GM15510 (cell line): ENCODE measurements around the gene LIN28B.

Experiments used
- POLR2A ChIP-seq: IDR thresholded peaks from 3 replicates; pipeline ENCODE4 v1.6.1; 2011; ENCODE audit warnings: borderline replicate concordance; ENCODE audit not compliant: insufficient read length; ENCODE audit errors: extremely low read depth

The LIN28B gene

DNA sequence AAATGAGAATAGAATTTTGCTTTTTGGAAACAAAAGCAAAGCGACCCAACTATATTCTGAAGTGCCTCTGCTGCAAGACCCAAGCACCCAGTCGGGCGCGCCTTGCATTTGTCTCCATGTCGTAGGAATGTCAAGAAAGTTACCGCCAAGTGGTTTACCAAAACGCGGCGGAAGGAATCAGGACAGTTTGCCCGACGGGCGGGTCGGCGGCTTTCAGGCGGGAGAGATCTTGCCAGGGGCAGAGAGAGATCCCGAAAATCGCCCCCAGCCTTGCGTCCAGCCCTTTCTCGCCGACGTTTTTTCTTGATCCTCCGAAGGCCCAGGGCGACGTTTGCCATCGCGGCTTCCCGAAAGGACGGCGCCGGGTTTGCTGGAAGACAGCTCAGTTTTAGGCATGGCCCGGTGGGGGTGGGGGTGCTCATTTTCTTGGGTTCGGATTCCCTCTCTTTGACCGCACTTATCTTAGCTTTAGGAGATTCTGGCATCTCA is 4.0 kb upstream of the LIN28B start:
- TF ChIP-seq POLR2A = no peak

DNA sequence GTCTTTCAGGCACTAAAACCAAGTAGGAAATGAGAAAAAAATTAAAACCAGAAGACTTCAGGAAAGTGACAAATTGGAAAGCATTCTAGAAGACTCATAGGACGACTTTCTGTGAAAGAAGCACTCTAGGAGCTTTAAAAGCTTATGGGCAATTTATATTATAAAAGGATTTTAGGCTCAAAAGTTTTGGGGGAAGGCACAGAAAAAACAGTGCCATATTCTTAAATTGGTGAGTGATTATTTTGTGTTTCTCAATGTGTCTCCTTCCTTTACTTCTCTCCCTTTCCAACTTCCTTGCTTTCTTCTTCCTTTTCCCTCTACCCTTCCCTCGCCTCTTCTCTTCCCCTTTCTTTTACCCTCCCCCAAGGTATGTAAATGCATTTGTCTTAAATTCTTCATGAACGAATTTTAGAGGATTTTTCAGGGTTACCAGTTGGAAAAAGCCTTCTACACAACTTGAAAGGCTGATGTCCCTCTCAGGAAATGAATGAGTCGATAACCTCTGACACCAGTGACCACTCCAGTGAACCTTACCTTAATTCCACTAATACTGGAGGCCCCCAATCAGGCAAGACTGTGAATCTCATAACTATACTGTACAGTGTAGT is 2.6 kb upstream of the LIN28B start:
- no peak for TF ChIP-seq POLR2A

DNA sequence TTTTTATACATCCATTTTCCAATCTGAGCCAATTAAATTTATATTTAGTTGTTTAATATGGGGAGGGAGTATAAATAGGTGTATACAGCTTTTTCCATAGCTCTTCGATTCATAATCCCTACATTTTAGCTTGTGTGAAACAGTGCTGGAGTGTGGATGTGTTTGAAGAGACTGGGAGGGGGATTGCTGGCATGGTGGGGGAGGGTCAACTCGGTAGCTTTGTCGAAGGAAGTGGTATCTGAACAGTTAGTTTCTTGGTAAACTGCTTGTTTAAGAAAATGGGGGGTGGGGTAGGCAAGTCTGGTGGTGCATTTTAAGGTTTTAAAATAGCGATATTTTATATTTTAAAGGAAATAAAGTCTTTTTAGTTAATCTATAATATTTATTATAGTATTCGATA is 1.4 kb upstream of the LIN28B start:
- TF ChIP-seq POLR2A = no peak

DNA sequence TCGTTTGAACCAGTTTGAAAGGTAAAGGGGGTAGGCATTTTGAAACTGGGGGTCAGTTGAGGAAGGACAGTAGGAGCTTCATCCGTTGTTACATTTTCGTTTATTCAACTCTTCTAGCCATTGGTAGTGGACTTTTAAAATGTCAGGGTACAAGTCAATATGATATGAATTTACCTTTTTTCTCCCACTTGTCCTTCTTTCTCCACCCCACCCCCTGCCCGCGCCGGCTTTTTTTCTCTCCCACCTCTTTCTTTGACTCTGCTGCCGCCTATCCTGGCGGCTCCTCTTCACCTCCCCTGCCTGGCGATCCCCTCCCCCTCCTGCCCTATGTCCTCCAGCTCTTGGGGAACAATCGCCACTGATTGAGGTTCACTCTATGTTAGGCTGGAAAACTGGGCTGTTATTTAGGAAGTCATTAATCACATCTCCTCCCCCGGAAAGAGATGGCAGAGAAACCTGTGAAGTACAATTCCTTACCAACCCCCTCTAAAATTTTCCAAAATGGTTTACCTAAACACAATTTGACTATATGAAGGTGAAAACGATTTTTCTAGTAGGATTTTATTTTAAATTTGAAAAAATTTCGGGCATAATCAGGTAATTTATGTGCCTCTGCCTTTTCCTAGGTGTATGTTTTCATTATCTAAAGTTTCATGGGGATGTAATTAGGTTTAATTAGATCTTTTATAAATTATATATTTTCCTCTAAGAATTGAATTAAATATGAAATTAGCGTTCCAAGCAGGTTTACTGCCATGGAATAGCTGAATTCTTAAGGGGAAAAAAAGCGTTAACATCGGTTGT is 778 bp upstream of the LIN28B start:
- TF ChIP-seq POLR2A = no peak

DNA sequence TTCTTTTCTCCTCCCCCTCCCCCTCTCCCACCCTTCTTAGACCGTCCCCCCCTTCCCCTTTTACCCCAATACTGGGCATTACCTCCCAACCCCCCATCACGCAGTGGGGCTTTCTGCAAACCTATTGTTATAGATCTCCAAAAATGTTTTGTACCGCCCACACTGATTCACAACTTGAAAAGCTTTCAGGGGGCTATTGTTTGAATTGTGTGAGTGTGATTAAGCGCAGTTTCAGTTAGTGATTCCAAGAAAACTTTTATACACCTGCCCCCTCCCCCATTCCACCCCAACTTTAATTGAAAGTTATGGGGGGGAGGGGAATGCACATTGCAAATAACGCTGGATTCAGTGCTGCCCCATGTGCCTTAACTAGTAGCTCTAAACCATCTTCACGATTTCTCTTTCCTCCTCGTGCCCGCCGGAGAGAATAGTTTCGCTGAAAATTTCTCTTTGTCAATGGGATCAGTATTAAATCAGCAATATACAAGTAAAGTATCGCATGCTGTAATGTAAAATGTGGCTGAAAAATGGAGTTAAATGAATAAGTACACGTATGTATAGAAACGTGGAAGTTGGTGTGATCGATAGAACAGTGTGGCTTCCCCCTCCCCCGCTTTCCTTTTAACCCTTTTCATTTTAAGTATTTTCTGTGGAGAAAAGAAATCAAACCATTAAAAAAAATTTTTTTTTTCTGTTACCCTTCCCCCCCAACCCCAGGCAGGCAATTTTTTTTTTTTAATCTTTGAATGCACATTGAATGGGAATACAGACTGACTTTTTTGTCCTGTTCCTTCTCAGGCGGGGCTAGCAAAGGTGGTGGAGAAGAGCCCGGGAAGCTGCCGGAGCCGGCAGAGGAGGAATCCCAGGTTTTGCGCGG is 632 bp downstream of the LIN28B start:
- no peak for TF ChIP-seq POLR2A

DNA sequence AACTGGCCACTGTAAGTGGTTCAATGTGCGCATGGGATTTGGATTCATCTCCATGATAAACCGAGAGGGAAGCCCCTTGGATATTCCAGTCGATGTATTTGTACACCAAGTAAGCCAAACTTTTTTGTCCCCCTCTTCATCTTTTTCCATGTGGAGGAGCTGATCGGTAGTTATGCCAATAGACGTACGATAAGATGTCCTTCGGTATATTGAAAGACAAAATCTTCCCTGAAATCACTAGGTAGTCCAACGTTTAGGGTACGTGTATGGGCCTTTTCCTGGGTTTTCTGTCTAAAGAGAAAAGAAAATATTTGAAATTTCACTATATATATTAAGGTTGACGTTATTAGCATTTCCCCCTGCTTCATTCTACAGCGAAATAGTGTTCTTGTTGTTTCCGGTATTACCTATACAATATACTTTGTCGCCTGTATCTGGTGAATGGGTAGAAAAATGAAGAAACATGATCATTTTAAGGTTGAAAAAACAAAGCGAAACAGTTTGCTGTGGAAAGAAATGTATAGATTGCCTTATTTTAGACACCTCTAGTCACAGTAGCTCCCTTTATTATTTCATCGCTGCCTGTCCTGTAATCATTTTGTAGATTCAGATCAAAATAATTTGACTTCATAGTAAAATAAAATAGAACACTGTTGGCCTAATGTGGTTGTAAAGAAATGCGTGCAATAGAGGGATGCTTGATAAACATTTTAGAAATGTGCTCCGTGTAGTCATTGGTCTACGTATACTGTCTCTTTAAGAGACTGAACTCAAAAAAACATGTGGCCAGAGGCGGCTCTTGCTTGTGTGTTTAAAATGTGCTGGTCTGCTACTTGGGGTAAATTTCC is 1.5 kb downstream of the LIN28B start:
- no peak for TF ChIP-seq POLR2A

DNA sequence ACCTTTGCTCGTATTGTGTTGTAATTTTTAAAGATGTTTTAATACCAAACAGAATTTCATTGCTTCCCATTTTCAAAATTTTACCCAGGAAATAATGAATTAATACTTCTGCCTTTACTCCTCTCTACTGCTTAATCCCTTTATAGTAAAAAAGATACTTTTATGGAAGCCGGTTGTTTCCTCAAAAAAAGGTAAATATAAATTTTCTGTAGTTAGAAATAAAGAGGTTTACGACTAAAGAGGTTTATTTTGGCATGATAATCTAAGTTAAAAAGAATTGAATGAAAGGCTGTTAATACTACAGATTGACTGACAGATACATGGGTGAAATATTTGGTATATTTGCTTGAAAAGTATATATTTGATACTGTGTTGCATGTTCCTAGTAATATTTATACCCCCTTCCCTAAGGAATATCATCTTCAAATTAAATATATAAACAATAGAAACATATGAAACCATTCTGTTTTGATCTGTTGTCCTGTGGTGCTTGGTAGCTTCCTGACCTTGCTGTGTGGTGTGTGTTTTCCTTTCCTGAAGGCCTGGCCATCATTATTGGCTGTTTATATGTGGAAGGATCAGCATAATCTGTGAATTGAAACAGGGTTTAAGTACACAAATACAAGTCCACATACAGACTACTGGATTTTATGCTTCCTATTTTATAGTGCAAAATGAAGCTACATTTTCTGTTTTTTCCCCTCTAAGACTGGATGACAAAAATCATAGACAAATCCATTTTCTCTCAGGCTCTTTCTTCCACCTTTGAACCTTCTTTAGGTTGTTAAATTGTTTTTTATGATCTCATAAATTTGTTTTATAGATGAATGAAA is 2.3 kb downstream of the LIN28B start:
- no peak for TF ChIP-seq POLR2A

DNA sequence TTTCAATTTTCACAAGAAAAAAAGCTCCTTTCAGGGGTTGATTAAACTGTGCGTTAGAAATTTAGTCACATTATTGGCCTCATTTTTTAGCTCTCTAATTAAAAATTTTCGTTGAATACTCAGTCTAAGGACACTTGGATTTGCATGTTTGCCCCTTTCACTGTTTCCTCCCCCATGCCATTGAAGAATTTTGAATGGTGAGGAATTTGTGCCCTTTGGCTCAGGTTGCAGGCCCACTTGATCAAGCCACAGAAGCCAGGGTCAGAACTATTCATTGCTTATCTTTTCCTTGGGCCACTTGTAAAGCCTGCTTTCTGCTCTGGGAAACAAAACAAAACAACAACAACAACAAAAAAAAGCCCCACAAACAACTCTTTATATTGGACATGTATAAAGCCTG is 12.2 kb downstream of the LIN28B start:
- TF ChIP-seq POLR2A = no peak

DNA sequence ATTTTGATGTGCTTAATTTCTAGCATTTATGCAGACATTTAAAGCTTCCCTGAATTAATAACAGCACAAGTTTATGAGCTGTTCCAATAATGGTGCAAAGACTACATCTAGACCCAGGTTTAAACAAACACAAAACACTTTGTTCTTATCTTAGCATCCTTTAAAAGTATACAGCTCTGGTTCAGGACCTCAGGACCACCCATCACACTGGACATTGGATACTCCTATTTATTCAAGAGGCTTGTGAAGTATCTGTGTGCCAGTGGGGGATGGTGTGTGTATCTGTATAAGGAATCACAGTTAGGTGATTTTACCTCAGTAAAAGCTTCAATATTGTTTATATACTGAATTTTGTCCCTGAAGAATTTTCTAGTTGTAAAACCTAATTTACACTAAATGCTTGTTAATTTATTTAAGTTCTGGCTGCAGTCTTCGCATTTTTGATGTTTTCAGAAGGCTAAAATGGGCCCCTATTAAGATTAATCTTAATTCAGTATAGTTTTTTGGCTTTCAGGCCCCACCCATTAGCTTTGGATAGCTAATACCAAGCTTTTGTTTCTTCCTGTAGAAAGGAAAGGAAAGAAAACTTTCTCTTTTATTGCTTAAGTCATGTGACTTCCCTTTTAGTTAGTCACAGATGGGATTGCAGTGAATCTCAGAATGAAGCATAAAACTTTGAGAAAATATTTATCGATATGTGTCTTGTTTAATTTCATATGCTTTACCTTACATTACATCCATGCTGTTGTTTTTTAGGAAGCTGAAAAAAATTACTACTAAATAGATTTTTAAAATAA is 13.1 kb downstream of the LIN28B start:
- no peak for TF ChIP-seq POLR2A

DNA sequence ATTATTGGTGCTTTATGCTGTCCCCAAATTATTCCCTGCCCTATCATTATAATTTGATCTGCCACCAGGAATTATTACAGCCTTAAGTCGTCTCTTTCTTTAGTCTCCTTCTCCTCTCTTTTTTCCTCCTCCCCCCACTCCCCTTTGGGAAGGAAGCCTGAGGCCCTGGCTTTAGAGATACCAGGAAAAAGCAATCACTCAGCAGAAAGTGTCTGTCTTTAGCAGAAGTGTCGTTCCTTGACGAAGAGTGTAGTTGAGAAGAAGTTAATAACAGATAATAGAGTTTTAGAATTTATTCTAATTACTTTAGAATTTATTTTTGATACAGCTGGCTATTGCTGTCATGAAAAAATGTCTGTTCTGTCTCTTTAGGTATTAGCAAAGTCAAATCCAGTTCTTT is 16.5 kb downstream of the LIN28B start:
- no peak for TF ChIP-seq POLR2A

DNA sequence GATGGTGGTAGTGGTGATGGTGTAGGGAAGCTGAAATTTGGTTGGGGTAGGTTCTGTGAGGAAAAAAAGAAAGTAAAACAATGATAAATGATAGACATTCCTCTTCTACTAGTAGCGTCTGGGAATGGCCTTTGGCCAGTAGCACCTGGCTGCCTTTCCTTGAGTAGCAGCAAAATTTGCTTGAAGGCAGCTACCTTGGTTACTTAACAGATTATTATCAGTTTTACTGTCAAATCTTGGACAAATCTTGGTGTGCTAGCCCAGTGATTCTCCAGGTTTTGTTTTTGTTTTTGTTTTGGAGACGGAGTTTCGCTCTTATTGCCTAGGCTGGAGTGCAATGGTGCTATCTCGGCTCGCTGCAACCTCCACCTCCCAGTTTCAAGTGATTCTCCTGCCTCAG is 26.4 kb downstream of the LIN28B start:
- no peak for TF ChIP-seq POLR2A

DNA sequence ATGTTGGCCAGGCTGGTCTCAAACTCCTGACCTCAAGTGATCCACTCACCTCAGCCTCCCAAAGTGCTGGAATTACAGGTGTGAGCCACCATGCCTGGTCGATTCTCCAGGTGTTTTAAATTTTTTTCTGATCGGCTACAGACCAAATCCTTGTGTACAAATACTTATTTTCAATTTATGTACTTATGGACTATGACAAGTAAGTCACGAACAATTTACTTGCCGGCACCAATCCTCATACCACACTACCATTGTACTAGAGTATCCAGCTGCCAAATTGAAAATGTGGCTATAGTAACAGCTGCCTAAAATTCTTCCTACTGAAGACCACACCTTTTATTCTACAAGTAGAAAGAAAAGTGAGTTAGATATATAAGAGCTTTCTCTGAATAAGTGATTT is 26.9 kb downstream of the LIN28B start:
- TF ChIP-seq POLR2A = no peak

DNA sequence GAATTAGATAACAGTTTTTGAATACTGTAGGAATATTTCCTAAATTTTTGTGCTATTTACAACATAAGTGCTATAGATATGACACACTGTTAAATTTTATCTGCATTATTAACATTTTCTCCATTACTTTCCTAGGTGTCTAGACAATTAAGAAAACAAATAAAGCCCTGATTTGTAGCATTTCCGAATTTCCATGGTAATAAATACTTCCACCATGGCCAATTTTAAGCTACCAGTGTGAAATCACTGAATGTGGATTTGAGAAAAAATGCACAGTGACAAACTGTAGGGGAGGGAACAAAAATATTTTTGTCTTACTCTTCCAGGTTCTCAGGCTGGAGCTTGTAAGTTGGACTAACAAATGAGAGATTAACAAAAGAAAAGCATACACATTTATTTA is 27.9 kb downstream of the LIN28B start:
- no peak for TF ChIP-seq POLR2A

DNA sequence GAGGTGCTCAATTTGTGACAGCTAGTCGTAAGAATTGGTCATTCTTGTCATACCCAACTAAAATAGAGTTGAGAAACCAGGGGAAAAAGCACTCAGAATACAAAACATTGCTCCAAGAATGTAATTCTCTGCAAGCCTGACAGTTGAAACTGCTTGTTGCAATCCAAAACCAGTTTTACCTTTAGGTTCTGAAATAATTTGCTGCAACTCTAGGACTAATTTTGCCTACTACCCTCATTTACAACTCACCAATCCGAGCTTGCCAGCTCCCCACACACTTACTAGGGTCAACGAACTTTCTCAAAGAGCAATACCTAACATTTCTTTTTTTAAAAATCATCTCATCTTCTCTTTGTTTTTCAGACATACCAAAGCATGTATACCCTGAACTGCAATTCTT is 29.7 kb downstream of the LIN28B start:
- TF ChIP-seq POLR2A = no peak

DNA sequence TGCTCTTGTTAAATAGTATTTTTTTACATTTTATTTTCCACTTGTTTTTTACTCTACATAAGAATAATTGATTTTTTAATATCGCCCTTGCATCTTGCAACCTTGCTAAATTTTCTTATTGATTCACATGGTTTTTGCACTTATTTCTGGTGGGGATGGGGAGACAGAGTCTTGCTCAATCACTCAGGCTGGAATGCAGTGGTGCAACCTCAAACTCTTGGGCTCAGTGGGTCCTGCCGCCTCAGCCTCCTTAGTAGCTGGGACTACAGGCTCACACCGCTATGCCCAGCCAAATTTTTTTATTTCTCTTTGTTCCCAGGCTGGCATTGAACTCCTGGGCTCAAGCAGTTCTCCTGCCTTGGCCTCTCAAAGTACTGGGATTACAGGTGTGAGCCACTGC is 30.3 kb downstream of the LIN28B start:
- TF ChIP-seq POLR2A = no peak
